Left forelimb (tissue), 1 donor: ENCODE results near the gene USP15.
"Not testable (repeated sequence)": the region's sequence is repeated elsewhere in the genome, so short reads cannot be mapped to it uniquely, and the experiment has no call there.

Experiments
- DNase-seq: peaks from one replicate; pipeline ENCODE4 v3.0.0-alpha.2; 2018; ENCODE audit warnings: low spot score

The USP15 gene

GRCh38 chr12:62458626-62459025, 198.4 kb downstream of the USP15 start:
- DNase-seq = no peak

DNA sequence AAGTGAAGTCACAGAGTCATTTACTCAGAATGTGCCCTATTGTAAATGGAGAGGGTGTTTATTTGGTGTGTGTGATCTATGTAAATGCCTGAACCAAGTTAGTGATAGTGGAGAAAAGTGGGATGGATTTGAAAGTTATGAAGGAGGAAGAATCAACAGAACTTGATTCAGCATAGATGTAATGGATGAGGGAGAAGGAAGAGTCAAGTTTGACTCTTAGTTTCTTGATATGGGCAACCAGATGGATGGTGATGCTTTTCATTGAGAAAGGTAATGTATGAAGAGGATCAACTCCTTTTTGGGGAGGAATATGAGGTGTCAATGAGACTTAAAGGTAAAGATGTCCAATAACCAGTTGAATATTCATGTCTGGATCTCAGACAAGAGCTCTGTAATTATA, 199.8 kb downstream of the USP15 start:
- no peak for DNase-seq

DNA sequence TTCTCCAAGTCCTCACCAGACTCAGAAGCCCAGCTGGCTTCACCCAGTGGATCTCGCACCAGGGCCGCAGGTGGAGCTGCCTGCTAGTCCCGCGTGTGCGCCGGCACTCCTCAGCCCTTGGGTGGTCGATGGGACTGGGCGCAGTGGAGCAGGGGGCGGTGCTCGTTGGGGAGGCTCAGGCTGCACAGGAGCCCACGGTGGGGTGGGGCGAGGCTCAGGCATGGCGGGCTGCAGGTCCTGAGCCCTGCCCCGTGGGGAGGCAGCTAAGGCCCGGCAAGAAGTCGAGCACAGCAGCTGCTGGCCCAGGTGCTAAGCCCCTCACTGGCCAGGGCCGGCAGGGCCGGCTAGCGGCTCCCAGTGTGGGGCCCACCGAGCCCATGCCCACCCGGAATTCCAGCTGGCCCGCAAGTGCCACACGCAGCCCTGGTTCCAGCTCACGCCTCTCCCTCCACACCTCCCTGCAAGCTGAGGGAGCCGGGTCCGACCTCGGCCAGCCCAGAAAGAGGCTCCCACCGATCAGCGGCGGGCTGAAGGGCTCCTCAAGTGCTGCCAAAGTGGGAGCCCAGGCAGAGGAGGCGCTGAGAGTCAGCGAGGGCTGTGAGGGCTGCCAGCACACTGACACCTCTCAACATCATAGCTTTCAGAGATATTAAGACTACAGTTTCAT, 201.1 kb downstream of the USP15 start:
- DNase-seq = not testable (repeated sequence)

- DNase-seq = not testable (repeated sequence)
Observed at GRCh38 chr12:62463252-62463651, 203.0 kb downstream of the USP15 start.
